OCI-M2 (cell line): ENCODE results near the gene ANO7.

Source experiments
- DNase-seq: peaks from one replicate; lab custom pipeline; 2025; ENCODE audit not compliant: unreplicated experiment; lab: John Stamatoyannopoulos, UW

Gene ANO7, protein sequence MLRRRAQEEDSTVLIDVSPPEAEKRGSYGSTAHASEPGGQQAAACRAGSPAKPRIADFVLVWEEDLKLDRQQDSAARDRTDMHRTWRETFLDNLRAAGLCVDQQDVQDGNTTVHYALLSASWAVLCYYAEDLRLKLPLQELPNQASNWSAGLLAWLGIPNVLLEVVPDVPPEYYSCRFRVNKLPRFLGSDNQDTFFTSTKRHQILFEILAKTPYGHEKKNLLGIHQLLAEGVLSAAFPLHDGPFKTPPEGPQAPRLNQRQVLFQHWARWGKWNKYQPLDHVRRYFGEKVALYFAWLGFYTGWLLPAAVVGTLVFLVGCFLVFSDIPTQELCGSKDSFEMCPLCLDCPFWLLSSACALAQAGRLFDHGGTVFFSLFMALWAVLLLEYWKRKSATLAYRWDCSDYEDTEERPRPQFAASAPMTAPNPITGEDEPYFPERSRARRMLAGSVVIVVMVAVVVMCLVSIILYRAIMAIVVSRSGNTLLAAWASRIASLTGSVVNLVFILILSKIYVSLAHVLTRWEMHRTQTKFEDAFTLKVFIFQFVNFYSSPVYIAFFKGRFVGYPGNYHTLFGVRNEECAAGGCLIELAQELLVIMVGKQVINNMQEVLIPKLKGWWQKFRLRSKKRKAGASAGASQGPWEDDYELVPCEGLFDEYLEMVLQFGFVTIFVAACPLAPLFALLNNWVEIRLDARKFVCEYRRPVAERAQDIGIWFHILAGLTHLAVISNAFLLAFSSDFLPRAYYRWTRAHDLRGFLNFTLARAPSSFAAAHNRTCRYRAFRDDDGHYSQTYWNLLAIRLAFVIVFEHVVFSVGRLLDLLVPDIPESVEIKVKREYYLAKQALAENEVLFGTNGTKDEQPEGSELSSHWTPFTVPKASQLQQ

GRCh38 chr2:241188361-241189092 is at the start of gene ANO7:
Gene ANO7 (plus strand): TSS chr2:241188677. CDS start chr2:241190064, 1,387 bp downstream.
- no peak for DNase-seq

DNA sequence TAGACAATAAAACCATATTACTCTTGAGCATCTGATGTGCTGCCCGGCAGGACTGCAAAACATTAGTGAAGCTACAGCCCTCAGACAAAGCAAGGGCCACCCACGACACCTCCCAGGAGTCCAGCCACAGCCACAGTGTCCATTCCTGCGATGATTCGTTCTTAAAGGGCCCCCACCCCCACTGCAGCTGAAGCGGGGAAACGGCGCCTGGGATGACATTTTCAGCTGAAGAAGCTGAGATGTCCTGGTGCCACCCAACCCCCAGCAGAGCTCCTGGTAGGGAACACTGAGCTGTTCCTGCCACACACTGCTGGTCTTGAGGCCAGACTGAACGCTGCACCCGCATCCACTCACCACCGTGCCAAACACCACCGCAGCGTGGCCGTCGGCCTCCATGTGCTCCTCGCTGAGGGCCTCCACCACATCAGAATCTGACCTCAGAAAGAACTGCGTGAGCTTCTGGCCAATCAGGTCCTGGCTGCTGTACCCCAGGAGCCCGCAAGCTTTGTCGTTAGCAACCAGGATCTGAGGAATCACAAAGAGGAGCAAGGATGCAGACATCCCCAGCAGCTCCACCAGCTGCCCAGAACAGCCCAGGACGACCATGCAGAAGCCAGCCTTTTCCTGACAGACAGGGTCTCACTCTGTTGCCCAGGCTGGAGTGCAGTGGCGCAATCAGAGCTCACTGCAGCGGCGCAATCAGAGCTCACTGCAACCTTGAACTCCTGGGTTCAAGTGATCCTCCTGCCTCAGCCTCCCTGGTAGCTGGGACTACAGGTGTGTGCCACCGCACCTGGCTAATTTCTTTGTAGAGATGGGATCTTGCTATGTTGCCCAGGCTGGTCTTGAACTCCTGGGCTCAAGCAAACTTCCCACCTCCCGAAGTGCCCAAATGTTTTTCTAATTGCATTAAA is 48.7 kb upstream of the ANO7 start:
- no peak for DNase-seq

DNA sequence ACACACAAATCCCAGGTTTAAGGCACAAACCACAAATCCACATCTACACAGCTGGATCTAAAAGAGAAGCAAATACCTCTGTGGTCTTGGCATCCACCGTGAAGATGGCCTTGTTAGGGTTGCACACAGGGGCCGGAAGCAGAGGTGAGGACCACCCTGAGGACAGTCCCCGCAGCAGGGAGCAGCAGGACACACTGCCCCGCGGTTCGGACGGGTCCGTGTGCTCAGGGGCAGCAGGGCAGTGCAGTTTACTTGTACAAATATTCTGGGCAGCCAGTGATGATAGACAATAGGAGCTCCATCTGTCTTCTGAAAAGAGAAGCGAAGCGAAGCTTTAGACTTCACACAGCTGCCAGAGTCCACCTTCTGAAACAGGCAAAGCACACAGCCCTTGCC is 48.0 kb upstream of the ANO7 start:
- no peak for DNase-seq

GRCh38 chr2:241141214-241141770 is 47.2 kb upstream of the ANO7 start:
- no peak for DNase-seq

DNA sequence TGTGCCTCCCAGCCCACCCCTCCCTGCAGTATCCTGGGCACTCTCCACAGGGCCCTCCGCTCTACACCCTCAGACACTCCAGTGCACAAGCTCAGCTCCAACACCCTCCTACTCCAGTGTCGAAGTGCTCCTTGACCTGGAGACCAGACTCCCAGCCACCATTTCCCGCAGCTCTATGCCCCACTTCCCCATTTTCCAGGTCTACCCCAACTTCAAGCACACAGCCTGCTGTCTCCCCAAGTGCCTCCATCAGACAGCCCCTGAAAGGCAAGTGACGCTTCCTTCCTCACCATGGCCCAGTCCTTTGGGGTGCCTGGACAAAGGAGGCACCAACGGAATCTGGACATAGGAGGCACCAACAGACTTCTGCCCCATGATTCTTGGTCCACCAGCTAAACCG is 46.4 kb upstream of the ANO7 start:
- no peak for DNase-seq

DNA sequence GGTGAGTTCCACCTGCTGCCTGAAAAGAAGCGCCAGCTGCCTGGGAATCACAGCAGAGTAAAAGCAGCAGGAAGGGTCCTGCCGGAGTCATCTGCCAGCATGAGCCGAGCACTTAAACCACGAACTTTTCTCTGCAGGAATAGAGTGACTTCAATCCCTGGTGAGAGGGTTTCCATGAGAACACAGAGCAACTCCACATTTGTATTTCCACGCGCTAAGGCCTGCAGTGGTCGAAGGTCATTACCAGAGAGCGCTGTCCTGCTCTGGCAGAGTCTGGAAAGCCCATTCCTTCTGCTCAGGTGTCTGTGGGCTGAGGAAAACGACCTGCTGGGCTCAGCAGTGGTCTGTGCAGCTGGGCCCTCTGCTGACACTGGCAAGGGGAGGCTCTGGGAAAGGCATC is 45.9 kb upstream of the ANO7 start:
- DNase-seq, result no peak

GRCh38 chr2:241146286-241146685 is 42.2 kb upstream of the ANO7 start:
- DNase-seq, result no peak

GRCh38 chr2:241147336-241147735 is 41.1 kb upstream of the ANO7 start:
- DNase-seq, result no peak

- DNase-seq, result no peak
Measured at GRCh38 chr2:241148239-241148638, 40.2 kb upstream of the ANO7 start.

GRCh38 chr2:241148891-241149674 is 39.4 kb upstream of the ANO7 start, which contains the start of gene PASK:
Gene PASK (minus strand): TSS chr2:241149472. CDS start chr2:241143032, 6,440 bp downstream.
- peak; percentile 56 for DNase-seq

GRCh38 chr2:241149675-241149924 is 38.9 kb upstream of the ANO7 start:
- no peak for DNase-seq

DNA sequence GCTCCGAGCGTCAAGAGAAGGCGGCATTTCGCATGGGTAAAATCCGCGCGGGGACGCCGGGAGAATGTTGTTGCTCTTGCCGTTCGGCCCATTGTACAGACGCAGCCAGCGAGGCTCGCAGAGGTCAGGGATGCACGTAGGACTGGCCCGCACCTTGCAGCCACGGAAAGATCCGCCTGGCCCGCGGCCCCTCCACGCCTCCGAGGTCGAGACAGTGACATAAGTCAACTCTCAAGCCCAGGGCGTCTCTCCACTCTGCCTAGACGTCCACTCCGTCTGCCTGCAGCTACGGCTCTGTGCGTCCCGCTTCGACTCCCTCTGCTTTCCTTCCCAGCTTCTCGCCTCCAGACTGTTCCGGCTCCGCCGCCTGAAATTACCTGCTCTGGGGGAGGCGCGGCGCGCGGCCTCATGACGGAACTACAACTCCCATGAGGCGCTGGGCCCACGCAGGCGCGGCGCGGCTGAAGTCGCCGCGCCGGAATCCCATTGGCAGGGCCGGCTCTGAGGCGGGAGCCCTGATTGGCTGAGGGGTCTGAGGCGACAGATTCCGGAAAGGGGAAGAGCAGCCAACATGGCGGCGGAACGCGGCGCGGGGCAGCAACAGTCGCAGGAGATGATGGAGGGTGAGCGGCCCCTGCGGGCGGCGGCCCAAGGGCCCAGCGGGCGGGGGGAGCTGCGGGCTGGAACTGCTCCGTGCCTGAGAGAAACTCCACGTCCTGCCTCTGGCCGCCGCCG is 38.4 kb upstream of the ANO7 start, which contains the start of gene PPP1R7:
Gene PPP1R7, plus strand, starts transcription at position 543 of the 735 bp plus-strand sequence. Its CDS starts 29 bp downstream, at position 572.
- DNase-seq, result peak; percentile 43

- DNase-seq, result no peak
Measured at GRCh38 chr2:241150660-241151530, 37.6 kb upstream of the ANO7 start.

- DNase-seq, result no peak
Measured at GRCh38 chr2:241151934-241152660, 36.4 kb upstream of the ANO7 start.

DNA sequence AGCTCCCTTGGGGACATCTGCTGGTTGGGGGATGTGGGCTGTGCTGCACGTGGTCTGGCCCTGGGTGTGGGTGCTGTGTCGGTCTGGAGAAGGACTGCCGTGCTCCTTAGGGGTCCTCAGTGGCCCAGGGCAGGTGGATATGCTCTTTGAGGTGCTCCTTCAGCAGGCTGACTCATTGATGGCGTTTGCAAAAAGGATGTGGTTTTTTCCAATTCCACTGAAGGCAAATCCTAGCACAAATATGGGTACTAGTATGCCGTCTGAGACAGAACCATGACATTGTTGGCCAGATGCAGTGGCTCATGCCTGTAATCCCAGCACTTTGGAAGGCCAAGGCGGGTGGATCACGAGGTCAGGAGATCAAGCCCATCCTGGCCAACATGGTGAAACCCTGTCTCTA is 34.9 kb upstream of the ANO7 start:
- DNase-seq, result no peak

GRCh38 chr2:241154915-241155314 is 33.6 kb upstream of the ANO7 start:
- no peak for DNase-seq

- DNase-seq, result no peak
Measured at GRCh38 chr2:241155936-241156335, 32.5 kb upstream of the ANO7 start.
